Stomach (tissue), 9 donors: ENCODE results near the gene SPATA1. TPM values are rescaled to one million over a fixed set of nuclear protein-coding genes. Genes with fewer than 3 reads are reported as not detected.
A peak's percentile ranks its signal among the peaks of the same experiment; 100 is the strongest.
"Not testable (repeated sequence)": the region's sequence is repeated elsewhere in the genome, so short reads cannot be mapped to it uniquely, and the experiment has no call there.

Source experiments
- DNase-seq, 2 donors: peaks; one replicate each; pipeline versions ENCODE4 v3.0.0 to v3.0.0-alpha.2; 2013 to 2019
- H3K27ac ChIP-seq, 5 donors: fragments of 200-600 bp in 4 of 5; sonication (generic) in 4 of 5; one replicate each; pipeline ENCODE4 v1.5.1; 2013 to 2019; ENCODE audit warnings: mild to moderate bottlenecking in 1 of 5, moderate library complexity in 1 of 5
- H3K27me3 ChIP-seq, 3 donors: fragments of 200-600 bp; sonication (generic); one replicate each; pipeline ENCODE4 v1.5.1; 2017 to 2019; ENCODE audit warnings: mixed run types in 1 of 3
- H3K36me3 ChIP-seq, 4 donors: fragments of 200-600 bp; sonication (generic); 1 replicate in 3 of 4; 2 replicates in 1 of 4; pipeline ENCODE4 v1.5.1; 2016 to 2019
- H3K4me1 ChIP-seq, 4 donors: fragments of 200-600 bp; sonication (generic); one replicate each; pipeline ENCODE4 v1.5.1; 2016 to 2019
- H3K4me3 ChIP-seq, 4 donors: fragments of 200-600 bp; sonication (generic) in 3 of 4; one replicate each; pipeline ENCODE4 v1.5.1; 2016 to 2019; ENCODE audit warnings: mild to moderate bottlenecking in 1 of 4
- H3K9me3 ChIP-seq, 4 donors: fragments of 200-600 bp; sonication (generic); one replicate each; pipeline ENCODE4 v1.5.1; 2016 to 2019
- EP300 ChIP-seq: sonication (generic); formaldehyde crosslinking; IDR thresholded peaks from one replicate; pipeline ENCODE4 v1.6.1; 2017; ENCODE audit warnings: antibody characterized with exemption
- POLR2A ChIP-seq, 4 donors: fragments of 450-650 bp; IDR thresholded peaks; one replicate each; pipeline ENCODE4 v1.6.1; 2016; ENCODE audit warnings: antibody characterized with exemption in 4 of 4, control low read depth in 2 of 4, mild to moderate bottlenecking in 1 of 4, moderate library complexity in 1 of 4
- POLR2AphosphoS5 ChIP-seq, 3 donors: sonication (generic); formaldehyde crosslinking; IDR thresholded peaks; one replicate each; pipeline ENCODE4 v1.6.1; 2016; ENCODE audit warnings: antibody characterized with exemption in 3 of 3
- WGBS, 5 donors: extraction: QIAGEN DNeasy Blood & Tissue Kit in 3 of 5; methylation state at CpG; one replicate each; pipeline versions ENCODE4 v1.1.5 to v1.1.7; 2013 to 2018; 5-methylcytosine and 5-hydroxymethylcytosine counted together
- intact Hi-C: fragments of 100-400 bp; cut with DNase I; formaldehyde crosslinking; loops from one replicate; pipeline ENCODE4 v1.15.1; 2023; ENCODE audit warnings: low total_unique reads
- polyA plus RNA-seq, 3 donors: library from polyadenylated mRNA; stranded (reverse); fragments of 200-250 nt; gene quantifications; one replicate each; pipeline ENCODE4 v1.2.3, GENCODE V29; 2013
- total RNA-seq, 5 donors: library from RNA; depleted of rRNA; stranded (reverse); fragments of >200 nt; gene quantifications; one replicate each; pipeline versions ENCODE4 v1.1.0 to v1.2.3, GENCODE V29; 2014 to 2016
- TF ChIP-seq, protein P1 (sequence below), 7 experiments: fragments of 450-650 bp in 4 of 7; fragments of 200-600 bp in 3 of 7; sonication (generic) in 3 of 7; IDR thresholded peaks; one replicate each; pipeline ENCODE4 v1.5.1; 2016 to 2019; ENCODE audit warnings: antibody characterized with exemption in 7 of 7, control low read depth in 2 of 7, mild to moderate bottlenecking in 1 of 7
- donor health status: healthy with polysubstance abuse.
- donor health status: Bipolar disorder and iron deficiency.
- donor health status: healthy.

SPATA1 gene
- total and polyA plus RNA-seq, 8 donors = 1.3 to 1.8 (median 1.5) TPM; not detected in 5

DNA sequence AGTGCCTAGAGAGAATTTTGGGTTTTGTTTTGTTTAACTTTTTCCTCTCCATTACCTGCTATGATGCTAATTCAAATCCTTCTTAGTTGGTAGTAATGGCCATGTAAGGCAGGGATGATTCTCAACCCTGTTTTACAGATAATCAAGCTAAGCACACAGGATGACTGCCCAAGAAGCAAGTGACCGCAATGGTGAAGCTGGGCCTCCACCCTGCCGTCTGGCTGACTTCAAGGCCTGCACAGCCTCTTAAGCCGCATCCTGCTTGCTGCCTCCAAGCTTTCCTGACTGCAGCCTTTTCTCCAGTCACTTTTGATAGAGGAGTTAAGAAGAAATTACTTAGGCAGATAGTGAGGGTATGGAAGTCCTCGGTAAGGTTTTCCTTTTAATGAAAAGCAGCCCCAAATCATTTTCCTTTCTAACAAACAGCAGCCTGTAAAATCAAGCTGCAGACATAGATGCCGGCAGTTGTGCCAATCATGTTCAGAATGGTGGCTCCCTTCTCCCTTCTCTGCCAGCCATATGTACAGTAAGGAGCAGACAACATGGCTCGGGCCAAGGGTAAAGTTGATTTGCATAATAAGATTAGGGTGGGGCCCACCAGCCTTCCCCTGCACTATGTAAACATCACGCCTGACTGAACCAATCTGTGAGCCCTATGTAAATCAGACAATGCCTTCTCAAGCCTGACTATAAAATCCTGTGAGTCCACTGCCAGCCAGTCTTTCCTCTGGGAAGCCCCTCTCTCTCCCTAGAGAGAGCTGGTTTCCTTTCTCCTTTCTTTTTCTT, 76.8 kb downstream of the SPATA1 start:
- Histone ChIP-seq H3K9me3 (no peaks in the 10 kb centered on the region), H3K27me3 (no peaks in the 10 kb centered on the region), H3K27ac (peak overlapping the region in 1 of 5 donors; percentile 22), H3K4me3 (no peak overlapping the region), H3K4me1 (peaks cover 0 to 4% (median 0%) of the 10 kb centered on the region in 4 donors), H3K36me3 (no peaks in the 10 kb centered on the region)
- intact Hi-C loops = no loop called here
- TF ChIP-seq POLR2AphosphoS5 (IDR thresholded peaks at IDR 0.05) (no peak), POLR2A (IDR thresholded peaks at IDR 0.05) (no peak), EP300 (no peak)
- TF ChIP-seq, protein P1, sequence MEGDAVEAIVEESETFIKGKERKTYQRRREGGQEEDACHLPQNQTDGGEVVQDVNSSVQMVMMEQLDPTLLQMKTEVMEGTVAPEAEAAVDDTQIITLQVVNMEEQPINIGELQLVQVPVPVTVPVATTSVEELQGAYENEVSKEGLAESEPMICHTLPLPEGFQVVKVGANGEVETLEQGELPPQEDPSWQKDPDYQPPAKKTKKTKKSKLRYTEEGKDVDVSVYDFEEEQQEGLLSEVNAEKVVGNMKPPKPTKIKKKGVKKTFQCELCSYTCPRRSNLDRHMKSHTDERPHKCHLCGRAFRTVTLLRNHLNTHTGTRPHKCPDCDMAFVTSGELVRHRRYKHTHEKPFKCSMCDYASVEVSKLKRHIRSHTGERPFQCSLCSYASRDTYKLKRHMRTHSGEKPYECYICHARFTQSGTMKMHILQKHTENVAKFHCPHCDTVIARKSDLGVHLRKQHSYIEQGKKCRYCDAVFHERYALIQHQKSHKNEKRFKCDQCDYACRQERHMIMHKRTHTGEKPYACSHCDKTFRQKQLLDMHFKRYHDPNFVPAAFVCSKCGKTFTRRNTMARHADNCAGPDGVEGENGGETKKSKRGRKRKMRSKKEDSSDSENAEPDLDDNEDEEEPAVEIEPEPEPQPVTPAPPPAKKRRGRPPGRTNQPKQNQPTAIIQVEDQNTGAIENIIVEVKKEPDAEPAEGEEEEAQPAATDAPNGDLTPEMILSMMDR (IDR thresholded peaks at IDR 0.05) = no peak
- peak in 1 of 2 donors; percentile 65 for DNase-seq
- 64 to 78% (median 73%) methylated on average over 7 of the region's 7 CpGs for WGBS, 5 donors

DNA sequence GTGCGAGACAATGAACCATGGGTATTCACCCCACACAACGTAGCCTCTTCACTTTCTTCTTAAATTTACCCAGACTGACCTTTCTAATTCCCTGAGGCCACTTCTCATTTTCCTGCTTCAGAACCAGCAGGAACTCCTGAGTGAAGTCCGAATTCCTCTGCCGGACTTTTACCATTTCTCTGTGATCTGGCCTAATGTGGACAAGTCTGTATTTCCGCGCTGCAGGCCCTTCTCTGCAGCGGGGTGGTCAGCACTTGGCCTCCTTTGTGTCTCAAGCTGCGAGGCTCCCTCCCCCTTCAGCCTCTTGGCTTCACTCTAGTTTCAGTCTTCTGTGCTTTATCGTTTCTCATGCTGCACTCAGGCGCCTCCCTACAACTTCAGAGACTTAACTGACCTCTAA, 77.5 kb downstream of the SPATA1 start:
- TF ChIP-seq POLR2AphosphoS5 (IDR thresholded peaks at IDR 0.05) = no peak
- Histone ChIP-seq H3K4me1 (peaks cover 0 to 4% (median 0%) of the 10 kb centered on the region in 4 donors), H3K27ac (peak overlapping the region in 1 of 5 donors; percentile 22), H3K27me3 (no peaks in the 10 kb centered on the region), H3K4me3 (no peak overlapping the region), H3K9me3 (no peaks in the 10 kb centered on the region), H3K36me3 (no peaks in the 10 kb centered on the region)
- intact Hi-C loops = no loop called here
- WGBS, 5 donors = 80 to 90% (median 84%) methylated on average over 10 of the region's 10 CpGs
- DNase-seq = peak in 1 of 2 donors; percentile 44

DNA sequence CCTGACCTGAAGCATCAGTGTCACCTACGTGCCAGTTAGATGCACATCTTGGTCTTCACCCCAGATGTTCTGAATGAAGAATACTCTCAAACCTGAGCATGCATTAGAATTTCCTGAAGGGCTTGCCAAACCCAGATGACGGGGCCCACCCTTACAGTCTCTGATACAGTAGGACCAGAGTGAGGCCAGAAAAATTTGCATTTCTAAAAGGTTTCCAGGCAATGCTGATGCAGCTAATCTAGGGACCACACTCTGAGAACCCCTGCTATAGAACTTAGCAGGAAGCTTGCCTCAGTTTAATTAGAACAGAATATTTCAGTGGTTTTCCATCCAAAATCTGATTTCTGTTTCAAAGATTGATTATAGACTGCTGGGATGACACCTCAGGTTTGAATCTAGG, 77.9 kb downstream of the SPATA1 start:
- Histone ChIP-seq H3K4me3 (no peak overlapping the region), H3K27me3 (no peaks in the 10 kb centered on the region), H3K36me3 (no peaks in the 10 kb centered on the region), H3K9me3 (no peaks in the 10 kb centered on the region), H3K4me1 (peaks cover 0 to 4% (median 0%) of the 10 kb centered on the region in 4 donors), H3K27ac (no peak overlapping the region)
- no peak for DNase-seq
- no peak for TF ChIP-seq POLR2AphosphoS5 (IDR thresholded peaks at IDR 0.05)
- TF ChIP-seq, protein P1 (IDR thresholded peaks at IDR 0.05) = no peak
- TF ChIP-seq POLR2A (IDR thresholded peaks at IDR 0.05) = no peak
- no peak for TF ChIP-seq EP300
- WGBS, 5 donors = 79 to 95% (median 92%) methylated on average over 2 of the region's 2 CpGs
- intact Hi-C loops = no loop called here

DNA sequence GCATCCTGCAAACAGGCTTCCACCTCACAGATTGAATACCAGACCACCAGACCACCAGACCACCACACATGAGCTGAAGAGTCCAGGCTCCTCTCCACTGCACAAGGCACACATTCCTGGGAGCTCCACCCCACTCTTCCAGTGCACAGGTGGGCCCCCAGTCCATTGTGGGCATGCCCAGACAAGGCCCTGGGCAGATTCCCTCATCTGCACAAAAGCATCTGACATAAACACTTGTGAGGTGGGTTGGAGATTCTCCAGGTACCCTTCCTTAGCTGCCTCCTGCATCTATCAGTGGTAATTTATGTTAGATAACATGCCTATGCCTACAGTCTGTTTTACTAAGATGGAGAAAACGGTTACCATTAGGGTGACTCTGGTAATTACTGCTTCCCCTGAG, 79.6 kb downstream of the SPATA1 start:
- Histone ChIP-seq H3K4me3 (no peak overlapping the region), H3K36me3 (no peaks in the 10 kb centered on the region), H3K27me3 (no peaks in the 10 kb centered on the region), H3K9me3 (no peaks in the 10 kb centered on the region), H3K4me1 (peaks cover 0 to 4% (median 0%) of the 10 kb centered on the region in 4 donors), H3K27ac (no peak overlapping the region)
- TF ChIP-seq, protein P1 (IDR thresholded peaks at IDR 0.05) = no peak
- TF ChIP-seq POLR2A (IDR thresholded peaks at IDR 0.05) = no peak
- TF ChIP-seq EP300 = no peak
- no peak for TF ChIP-seq POLR2AphosphoS5 (IDR thresholded peaks at IDR 0.05)
- 0 to 90% (median 42%) methylated on average over 1 of the region's 1 CpG for WGBS, 5 donors
- no peak for DNase-seq
- intact Hi-C loops = no loop called here

DNA sequence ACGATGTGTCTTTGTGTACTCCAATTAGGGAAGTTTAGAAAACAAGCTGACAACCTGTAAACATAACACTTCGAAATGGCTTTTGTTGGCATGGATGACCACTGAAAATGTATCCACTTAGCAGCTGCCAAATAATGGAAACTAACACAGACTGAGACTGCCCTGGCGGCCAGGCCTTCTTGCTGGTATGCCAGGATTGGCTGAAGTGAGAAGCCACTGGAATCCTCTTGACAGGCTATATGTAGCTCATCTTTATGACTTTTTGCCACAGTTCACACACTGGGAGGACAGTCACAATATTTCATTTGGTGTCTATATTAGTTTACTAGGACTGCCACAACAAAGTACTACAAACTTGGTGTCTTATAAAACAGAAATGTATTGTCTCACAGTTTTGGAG, 80.9 kb downstream of the SPATA1 start:
- TF ChIP-seq POLR2A (IDR thresholded peaks at IDR 0.05) = no peak
- no peak for TF ChIP-seq EP300
- TF ChIP-seq, protein P1 (IDR thresholded peaks at IDR 0.05) = no peak
- no peak for TF ChIP-seq POLR2AphosphoS5 (IDR thresholded peaks at IDR 0.05)
- no peaks in the 10 kb centered on the region for H3K9me3 ChIP-seq
- no peaks in the 10 kb centered on the region for H3K27me3 ChIP-seq
- intact Hi-C loops = no loop called here
- H3K4me3 ChIP-seq = no peak overlapping the region
- H3K27ac ChIP-seq = no peak overlapping the region
- H3K36me3 ChIP-seq = no peaks in the 10 kb centered on the region
- peaks cover 0 to 4% (median 0%) of the 10 kb centered on the region in 4 donors for H3K4me1 ChIP-seq
- no peak for DNase-seq
- 69 to 84% (median 80%) methylated on average over 3 of the region's 3 CpGs for WGBS, 5 donors

DNA sequence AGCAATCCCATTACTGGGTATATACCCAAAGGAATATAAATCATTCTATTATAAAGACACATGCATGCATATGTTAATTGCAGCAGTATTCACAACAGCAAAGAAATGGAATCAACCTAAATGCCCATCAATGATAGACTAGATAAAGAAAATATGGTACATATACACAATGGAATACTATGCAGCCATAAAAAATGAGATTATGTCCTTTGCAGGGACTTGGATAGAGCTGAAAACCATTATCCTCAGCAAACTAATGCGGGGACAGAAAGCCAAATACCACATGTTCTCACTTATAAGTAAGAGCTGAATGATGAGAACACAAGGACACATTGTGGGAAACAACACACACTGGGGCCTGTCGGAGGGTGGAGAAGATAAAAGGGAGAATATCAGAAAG, 88.8 kb downstream of the SPATA1 start:
- H3K4me1 ChIP-seq = peaks cover 0 to 15% (median 0%) of the 10 kb centered on the region in 4 donors
- H3K9me3 ChIP-seq, H3K27me3 ChIP-seq, H3K4me3 ChIP-seq, intact Hi-C loops, H3K27ac ChIP-seq, H3K36me3 ChIP-seq, DNase-seq: not testable (repeated sequence)
- WGBS, 5 donors = 92 to 96% (median 94%) methylated on average over 2 of the region's 2 CpGs
